HepG2 (cell line): ENCODE data around the gene FAM118B. TPM values are rescaled to one million over a fixed set of nuclear protein-coding genes. Genes with fewer than 3 reads are reported as not detected.

Experiments
- ATAC-seq: fragments of 200-7000 bp; cut with Tn5 transposase; 3 replicates; pipeline ENCODE4 v1.9.1; 2020; ENCODE audit warnings: mild to moderate bottlenecking, moderate library complexity
- BruUV-seq: library from RNA; stranded (reverse); fragments of 400-500 nt; replicated peaks from 2 replicates; lab custom pipeline; 2021; lab: Mats Ljungman, UMichigan
- CTCF ChIA-PET: fragments of 300-600 bp; formaldehyde crosslinking; extraction: SDS; loops from one replicate; lab custom pipeline; 2021; ENCODE audit warnings: low total read pairs, inconsistent platforms, low intra/inter-chr PET ratio; lab: Yijun Ruan, JAX
- POLR2A ChIA-PET: fragments of 350-600 bp; sonication (Branson Sonifier 250); formaldehyde crosslinking; loops from one replicate; lab custom pipeline; 2020; ENCODE audit warnings: antibody characterized with exemption, inconsistent platforms; lab: Yijun Ruan, JAX
- DNase-seq: peaks from one replicate; pipeline ENCODE4 v3.0.0-alpha.2; 2015; ENCODE audit warnings: low spot score
- FAIRE-seq: peaks from 3 replicates; lab custom pipeline; 2011; peaks lifted over from hg19 to GRCh38; lab: Jason Lieb, UNC
- H2AFZ ChIP-seq: one replicate; pipeline ENCODE4 v1.6.1; 2011; ENCODE audit warnings: low read length, inconsistent platforms
- H3K27ac ChIP-seq: fragments of 300-600 bp; 3 replicates; pipeline ENCODE4 v1.8.0; 2011; ENCODE audit warnings: mixed run types, mild to moderate bottlenecking, mixed read lengths, low read length, inconsistent platforms; ENCODE audit not compliant: insufficient read depth; ENCODE audit errors: extremely low read length
- H3K27me3 ChIP-seq, 2 experiments: fragments of 200-600 bp in 1 of 2; 2 replicates in 1 of 2; 3 replicates in 1 of 2; pipeline versions ENCODE4 v1.6.0 to v1.8.0; 2011; ENCODE audit warnings: low read length in 2 of 2, mild to moderate bottlenecking in 2 of 2, moderate library complexity in 2 of 2, inconsistent platforms in 1 of 2; ENCODE audit not compliant: insufficient read depth in 2 of 2, control insufficient read depth in 1 of 2
- H3K36me3 ChIP-seq, 2 experiments: fragments of 200-600 bp in 1 of 2; replicated peaks in 1 of 2; 2 replicates in 1 of 2; 3 replicates in 1 of 2; pipeline versions ENCODE4 v1.5.1 to v1.8.0; 2011; ENCODE audit warnings: low read length in 2 of 2, inconsistent platforms in 1 of 2; ENCODE audit not compliant: insufficient read depth in 2 of 2, control insufficient read depth in 1 of 2
- H3K4me1 ChIP-seq: 2 replicates; pipeline ENCODE4 v1.5.1; 2012; ENCODE audit warnings: low read length, inconsistent platforms; ENCODE audit not compliant: insufficient read depth
- H3K4me2 ChIP-seq: 2 replicates; pipeline ENCODE4 v1.6.0; 2011; ENCODE audit warnings: low read depth, low read length, inconsistent platforms
- H3K4me3 ChIP-seq, 3 experiments: fragments of 200-600 bp in 1 of 3; sonication (generic), shearing (Covaris generic) in 1 of 3; replicated peaks in 1 of 3; 2 replicates each; pipeline ENCODE4 v1.5.1; 2011 to 2016; ENCODE audit warnings: low read length in 3 of 3, inconsistent platforms in 2 of 3, low read depth in 2 of 3, mild to moderate bottlenecking in 2 of 3, control low read depth in 1 of 3, mixed read lengths in 1 of 3; ENCODE audit not compliant: insufficient read depth in 1 of 3
- H3K79me2 ChIP-seq: one replicate; pipeline ENCODE4 v1.6.1; 2011; ENCODE audit warnings: low read length, inconsistent platforms; ENCODE audit not compliant: insufficient read depth
- H3K9ac ChIP-seq: 2 replicates; pipeline ENCODE4 v1.6.0; 2011; ENCODE audit warnings: mild to moderate bottlenecking, low read depth, low read length, inconsistent platforms; ENCODE audit not compliant: insufficient read depth
- H3K9me3 ChIP-seq: 2 replicates; pipeline ENCODE4 v1.5.1; 2012; ENCODE audit warnings: mild to moderate bottlenecking, low read length
- H4K20me1 ChIP-seq: 2 replicates; pipeline ENCODE4 v1.6.0; 2011; ENCODE audit warnings: inconsistent platforms, mild to moderate bottlenecking, low read length, moderate library complexity; ENCODE audit not compliant: insufficient read depth
- MEIS1 ChIP-seq: sonication (generic); formaldehyde crosslinking; IDR thresholded peaks from 2 replicates; pipeline ENCODE4 v1.9.0; 2021; ENCODE audit warnings: mild to moderate bottlenecking, missing genetic modification reagents, moderate library complexity, borderline replicate concordance
- WGBS: methylation state at CpG from one replicate; pipeline ENCODE4 v1.1.6; 2017; ENCODE audit warnings: low lambda C conversion rate; 5-methylcytosine and 5-hydroxymethylcytosine counted together
- in situ Hi-C: cut with HindIII; loops from 2 replicates; pipeline ENCODE4 v1.10.0; 2017; ENCODE audit warnings: low pct_unique_long_range_greater_than_20kb; ENCODE audit not compliant: extremely low pct_ligation_motif_present
- intact Hi-C: fragments of 100-400 bp; cut with micrococcal nuclease; formaldehyde crosslinking; loops from one replicate; pipeline ENCODE4 v1.10.0; 2022; ENCODE audit not compliant: unreplicated experiment
- polyA plus RNA-seq, 8 experiments: library from polyadenylated mRNA; depleted of rRNA in 3 of 8; stranded (reverse) in 7 of 8; unstranded in 1 of 8; fragments of >200 nt; fragmentation: Illumina TruSeq in 4 of 8; extraction: Trizol in 4 of 8; gene quantifications; 2 replicates each; pipeline versions ENCODE4 v1.2.1 to v1.2.3, GENCODE V29; 2011 to 2016; ENCODE audit warnings: low read depth in 4 of 8, missing spikeins in 1 of 8, mixed read lengths in 1 of 8; ENCODE audit not compliant: insufficient read depth in 1 of 8
- total RNA-seq, 5 experiments: library from RNA; depleted of rRNA; stranded (reverse); fragments of >200 nt; fragmentation: Illumina TruSeq; extraction: Trizol; gene quantifications; 2 replicates each; pipeline ENCODE4 v1.2.3, GENCODE V29; 2016; ENCODE audit warnings: low read depth in 1 of 5
- TF ChIP-seq, protein P1 (sequence below): IDR thresholded peaks from 2 replicates; pipeline ENCODE4 v1.6.1; 2016; ENCODE audit warnings: missing biosample characterization, missing genetic modification reagents, low read depth
- TF ChIP-seq, protein P2 (sequence below): sonication (generic); formaldehyde crosslinking; IDR thresholded peaks from 2 replicates; pipeline ENCODE4 v1.8.0; 2022; ENCODE audit warnings: low read depth, missing genetic modification reagents

FAM118B gene
- total and polyA plus RNA-seq, 2 of the 13 experiments (the other 11 are each of a cell fraction or from before 2014, with no cell fraction given), result 10.2 to 25.7 TPM

DNA sequence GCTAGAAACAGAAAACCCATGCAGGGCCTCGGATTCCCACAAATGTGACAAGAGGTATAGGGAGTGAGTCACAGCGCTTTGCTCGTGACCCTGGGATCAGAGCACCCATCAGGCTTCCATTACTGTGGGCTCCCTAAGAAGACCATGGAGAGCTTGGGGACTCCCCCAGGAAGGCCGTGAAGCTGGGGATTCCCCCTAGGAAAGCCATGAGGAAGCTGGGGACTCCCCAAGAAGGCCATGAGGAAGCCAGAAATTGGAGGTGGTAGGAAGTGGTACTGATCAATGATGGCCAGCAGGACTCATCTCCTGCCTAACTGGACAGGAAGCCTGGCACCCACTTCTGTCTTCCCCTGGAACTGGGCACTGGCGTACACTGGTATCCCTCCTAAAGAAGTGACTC, 82.1 kb downstream of the FAM118B start:
- Histone ChIP-seq H4K20me1 (no peaks in the 10 kb centered on the region), H3K9me3 (no peaks in the 10 kb centered on the region), H3K4me2 (no peak overlapping the region), H3K4me3 (no peak overlapping the region), H2AFZ (no peak overlapping the region), H3K9ac (no peak overlapping the region), H3K79me2 (no peaks in the 10 kb centered on the region), H3K27ac (no peak overlapping the region), H3K36me3 (peaks cover 17 to 25% of the 10 kb centered on the region in 2 experiments; a peak in 4 of 5 replicates), H3K27me3 (no peaks in the 10 kb centered on the region), H3K4me1 (no peaks in the 10 kb centered on the region)
- FAIRE-seq (no peak), ATAC-seq (peak; percentile 35; the same call in 2 of the 3 replicates), DNase-seq (no peak)
- intact Hi-C loops (no loop called here), in situ Hi-C loops (no loop called here)
- WGBS, result 93% methylated on average over 3 of the region's 5 CpGs
- no TSS peak for BruUV-seq
- POLR2A ChIA-PET, result interaction anchor here (1.4 kb wide), 1 partner anchor 10 kb away, joined by 7 read pairs; the partner anchor contains the start of gene DCPS
- TF ChIP-seq, protein P1, sequence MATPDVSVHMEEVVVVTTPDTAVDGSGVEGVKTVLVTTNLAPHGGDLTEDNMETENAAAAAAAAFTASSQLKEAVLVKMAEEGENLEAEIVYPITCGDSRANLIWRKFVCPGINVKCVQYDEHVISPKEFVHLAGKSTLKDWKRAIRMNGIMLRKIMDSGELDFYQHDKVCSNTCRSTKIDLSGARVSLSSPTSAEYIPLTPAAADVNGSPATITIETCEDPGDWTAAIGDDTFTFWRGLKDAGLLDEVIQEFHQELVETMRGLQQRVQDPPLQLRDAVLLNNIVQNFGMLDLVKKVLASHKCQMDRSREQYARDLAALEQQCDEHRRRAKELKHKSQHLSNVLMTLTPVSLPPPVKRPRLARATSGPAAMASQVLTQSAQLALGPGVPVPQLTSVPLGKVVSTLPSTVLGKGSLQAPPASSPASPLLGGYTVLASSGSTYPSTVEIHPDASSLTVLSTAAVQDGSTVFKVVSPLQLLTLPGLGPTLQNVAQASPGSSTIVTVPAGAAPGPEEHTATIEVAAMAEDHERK (CRISPR knock-in tag), result no peak
- CTCF ChIA-PET, result no interaction called here

DNA sequence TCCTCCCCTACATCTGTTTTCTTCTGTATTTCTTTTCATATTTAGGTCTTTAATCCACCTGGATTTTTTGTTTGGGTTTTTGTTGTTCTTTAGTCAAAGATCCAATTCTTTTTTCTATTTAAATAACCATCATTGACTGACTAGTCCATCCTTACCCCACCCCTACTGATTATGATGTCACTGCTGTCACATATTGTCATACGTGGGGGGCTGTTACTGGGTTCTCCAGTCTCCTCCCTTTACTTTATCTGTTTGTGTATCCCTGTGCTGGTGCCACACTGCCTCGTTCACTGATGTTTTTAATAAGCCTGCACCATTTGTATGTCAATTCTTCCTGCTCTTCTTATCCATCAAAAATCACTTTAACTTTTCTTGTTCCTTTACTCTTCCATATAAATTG, 85.4 kb downstream of the FAM118B start:
- ATAC-seq (no peak), DNase-seq (no peak), FAIRE-seq (no peak)
- Histone ChIP-seq H3K4me1 (no peaks in the 10 kb centered on the region), H3K27me3 (no peaks in the 10 kb centered on the region), H3K27ac (no peak overlapping the region), H2AFZ (no peak overlapping the region), H3K9me3 (no peaks in the 10 kb centered on the region), H3K79me2 (no peaks in the 10 kb centered on the region), H4K20me1 (no peaks in the 10 kb centered on the region), H3K9ac (no peak overlapping the region), H3K4me2 (no peak overlapping the region), H3K4me3 (no peak overlapping the region), H3K36me3 (peaks cover 10 to 14% of the 10 kb centered on the region in 2 experiments; a peak in 3 of 5 replicates)
- ChIA-PET CTCF (no interaction called here), POLR2A (no interaction called here)
- WGBS, result 97% methylated on average over 2 of the region's 2 CpGs
- no TSS peak for BruUV-seq
- no peak for TF ChIP-seq MEIS1 (CRISPR knock-in tag)
- TF ChIP-seq, protein P2, sequence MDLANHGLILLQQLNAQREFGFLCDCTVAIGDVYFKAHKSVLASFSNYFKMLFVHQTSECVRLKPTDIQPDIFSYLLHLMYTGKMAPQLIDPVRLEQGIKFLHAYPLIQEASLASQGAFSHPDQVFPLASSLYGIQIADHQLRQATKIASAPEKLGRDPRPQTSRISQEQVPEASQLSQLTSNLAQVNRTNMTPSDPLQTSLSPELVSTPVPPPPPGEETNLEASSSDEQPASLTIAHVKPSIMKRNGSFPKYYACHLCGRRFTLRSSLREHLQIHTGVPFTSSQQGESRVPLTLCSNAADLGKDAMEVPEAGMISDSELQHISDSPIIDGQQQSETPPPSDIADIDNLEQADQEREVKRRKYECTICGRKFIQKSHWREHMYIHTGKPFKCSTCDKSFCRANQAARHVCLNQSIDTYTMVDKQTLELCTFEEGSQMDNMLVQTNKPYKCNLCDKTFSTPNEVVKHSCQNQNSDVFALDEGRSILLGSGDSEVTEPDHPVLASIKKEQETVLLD (CRISPR knock-in tag), result no peak
- in situ Hi-C loops, result no loop called here
- intact Hi-C loops, result no loop called here
